T47D (cell line): Measurements from ENCODE around the gene PTPN11.
"Not testable (repeated sequence)": the region's sequence is repeated elsewhere in the genome, so short reads cannot be mapped to it uniquely, and the experiment has no call there.

Source experiments
- DNase-seq, 2 experiments: peaks; one replicate each; pipeline versions ENCODE4 v3.0.0 to v3.0.0-alpha.2; 2011 to 2012; ENCODE audit warnings: low read depth in 1 of 2, low spot score in 1 of 2
- JUND ChIP-seq: IDR thresholded peaks from 2 replicates; pipeline ENCODE4 v1.6.1; 2012; ENCODE audit warnings: low read depth
- in situ Hi-C: cut with HindIII; loops from 2 replicates; pipeline ENCODE4 v1.10.0; 2016; ENCODE audit warnings: low sequenced_read_pairs, low pct_unique_long_range_greater_than_20kb

The PTPN11 gene

DNA sequence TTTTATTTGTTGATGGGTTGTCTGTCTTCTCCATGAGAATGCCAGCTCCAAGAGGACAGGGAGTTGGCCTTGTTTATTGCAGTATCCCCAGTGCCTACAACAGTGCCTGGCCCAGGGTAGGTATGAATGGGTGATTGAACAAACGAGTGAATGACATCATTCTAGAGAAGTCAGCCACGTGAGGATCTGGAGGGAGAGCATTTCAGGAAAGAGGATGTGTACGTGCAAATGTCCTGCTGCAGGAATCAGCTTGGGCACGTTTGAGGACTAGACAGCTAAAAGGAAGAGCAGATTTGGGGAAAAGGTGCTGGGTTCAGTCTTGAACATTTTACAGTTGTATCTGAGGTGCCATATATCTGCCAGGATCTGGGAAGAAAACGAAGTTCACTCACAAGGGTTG lies 97.1 kb downstream of the PTPN11 start:
- no peak for DNase-seq
- TF ChIP-seq JUND: no peak
- in situ Hi-C loops: no loop called here

DNA sequence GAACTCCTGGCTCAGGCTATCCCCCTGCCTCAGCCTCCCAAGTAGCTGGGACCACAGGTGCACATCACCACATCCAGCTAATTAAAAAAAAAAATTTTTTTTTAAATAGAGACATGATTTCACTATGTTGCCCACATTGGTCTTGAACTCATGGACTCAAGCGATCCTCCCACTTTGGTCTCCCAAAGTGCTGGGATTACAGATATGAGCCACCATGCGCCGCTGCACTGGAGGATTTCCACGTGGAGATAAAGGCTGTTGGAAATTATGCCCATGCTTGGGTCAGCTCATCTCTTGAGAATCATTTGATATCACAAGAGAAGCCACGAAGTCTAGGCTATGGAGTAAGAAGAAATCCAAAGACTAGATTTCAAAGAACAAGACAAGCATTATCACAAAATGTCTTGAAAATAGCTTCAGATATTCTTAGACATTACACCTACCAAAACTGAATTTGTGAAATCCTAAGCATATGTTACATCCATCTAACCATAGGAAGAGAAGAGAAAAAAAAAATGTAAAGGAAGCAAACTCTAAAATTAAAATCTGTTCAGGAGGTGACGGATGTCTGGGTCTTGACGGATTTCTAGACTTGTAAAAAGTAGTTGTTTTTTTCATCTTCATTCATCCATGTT lies 99.1 kb downstream of the PTPN11 start:
- in situ Hi-C loops: no loop called here
- DNase-seq: no peak
- no peak for TF ChIP-seq JUND

DNA sequence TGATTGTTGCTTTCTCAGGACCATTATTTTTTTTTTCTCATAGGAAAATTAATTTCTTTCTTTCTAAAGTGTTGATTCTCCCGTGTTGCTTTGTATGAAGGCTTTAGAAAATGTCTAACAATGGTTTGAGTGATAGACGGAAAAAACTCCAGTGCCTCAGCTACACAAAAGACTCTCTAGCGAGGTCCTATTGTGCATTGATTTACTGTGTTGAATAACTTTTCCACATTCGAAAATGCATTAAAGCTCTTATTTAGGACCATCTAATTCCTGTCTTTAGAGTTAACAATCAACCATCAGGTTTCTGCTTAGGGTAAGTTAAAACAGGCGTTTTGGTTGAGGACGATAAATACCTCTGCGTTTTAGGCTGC lies 99.6 kb downstream of the PTPN11 start:
- in situ Hi-C loops: no loop called here
- no peak for DNase-seq
- no peak for TF ChIP-seq JUND

DNA sequence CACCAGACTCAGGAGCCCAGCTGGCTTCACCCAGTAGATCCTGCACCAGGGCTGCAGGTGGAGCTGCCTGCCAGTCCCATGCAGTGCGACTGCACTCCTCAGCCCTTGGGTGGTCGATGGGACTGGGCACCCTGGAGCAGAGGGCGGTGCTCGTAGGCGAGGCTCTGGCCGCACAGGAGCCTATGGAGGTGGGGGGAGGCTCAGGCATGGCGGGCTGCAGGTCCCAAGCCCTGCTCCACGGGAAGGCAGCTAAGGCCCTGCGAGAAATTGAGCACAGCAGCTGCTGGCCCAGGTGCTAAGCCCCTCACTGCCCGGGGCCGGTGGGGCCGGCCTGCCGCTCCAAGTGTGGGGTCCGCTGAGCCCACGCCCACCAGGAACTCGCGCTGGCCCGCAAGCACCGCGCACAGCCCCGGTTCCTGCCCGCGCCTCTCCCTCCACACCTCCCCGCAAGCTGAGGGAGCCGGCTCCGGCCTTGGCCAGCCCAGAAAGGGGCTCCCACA lies 101.1 kb downstream of the PTPN11 start:
- DNase-seq, in situ Hi-C loops: not testable (repeated sequence)

DNA sequence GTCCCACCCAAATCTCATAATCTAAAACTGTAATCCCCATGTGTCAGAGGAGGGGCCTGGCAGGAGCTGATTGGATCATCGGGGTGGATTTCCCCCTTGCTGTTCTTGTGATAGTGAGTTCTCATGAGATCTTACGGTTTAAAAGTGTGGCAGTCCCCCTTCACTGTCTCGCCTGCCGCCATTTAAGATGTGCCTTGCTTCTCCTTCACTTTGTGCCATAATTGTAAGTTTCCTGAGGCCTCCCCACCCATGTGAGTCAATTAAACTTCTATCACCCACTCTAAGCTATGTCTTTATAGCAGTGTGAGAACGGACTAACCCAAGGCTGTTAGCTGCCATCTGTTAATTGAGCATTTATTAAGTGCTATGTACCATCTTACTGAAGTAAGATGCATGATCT lies 105.1 kb downstream of the PTPN11 start:
- no peak for TF ChIP-seq JUND
- DNase-seq: no peak
- in situ Hi-C loops: no loop called here

DNA sequence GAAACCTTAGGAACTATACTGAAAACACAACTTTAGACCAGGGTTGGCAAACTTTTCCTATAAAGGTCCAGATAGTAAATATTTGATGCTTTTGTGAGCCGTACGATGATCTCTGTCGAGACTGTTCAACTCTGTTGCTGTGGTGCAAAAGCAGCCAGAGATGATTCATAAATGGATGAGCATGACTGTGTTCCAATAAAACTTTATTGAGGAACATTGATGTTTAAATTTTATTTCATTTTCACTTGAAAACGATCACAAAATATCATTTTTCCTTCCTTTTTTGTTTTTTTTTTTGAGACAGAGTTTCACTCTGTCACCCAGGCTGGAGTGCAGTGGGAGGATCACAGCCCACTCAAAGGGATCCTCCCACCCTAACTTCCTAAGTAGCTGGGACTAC lies 105.5 kb downstream of the PTPN11 start:
- no peak for TF ChIP-seq JUND
- no peak for DNase-seq
- in situ Hi-C loops: no loop called here

DNA sequence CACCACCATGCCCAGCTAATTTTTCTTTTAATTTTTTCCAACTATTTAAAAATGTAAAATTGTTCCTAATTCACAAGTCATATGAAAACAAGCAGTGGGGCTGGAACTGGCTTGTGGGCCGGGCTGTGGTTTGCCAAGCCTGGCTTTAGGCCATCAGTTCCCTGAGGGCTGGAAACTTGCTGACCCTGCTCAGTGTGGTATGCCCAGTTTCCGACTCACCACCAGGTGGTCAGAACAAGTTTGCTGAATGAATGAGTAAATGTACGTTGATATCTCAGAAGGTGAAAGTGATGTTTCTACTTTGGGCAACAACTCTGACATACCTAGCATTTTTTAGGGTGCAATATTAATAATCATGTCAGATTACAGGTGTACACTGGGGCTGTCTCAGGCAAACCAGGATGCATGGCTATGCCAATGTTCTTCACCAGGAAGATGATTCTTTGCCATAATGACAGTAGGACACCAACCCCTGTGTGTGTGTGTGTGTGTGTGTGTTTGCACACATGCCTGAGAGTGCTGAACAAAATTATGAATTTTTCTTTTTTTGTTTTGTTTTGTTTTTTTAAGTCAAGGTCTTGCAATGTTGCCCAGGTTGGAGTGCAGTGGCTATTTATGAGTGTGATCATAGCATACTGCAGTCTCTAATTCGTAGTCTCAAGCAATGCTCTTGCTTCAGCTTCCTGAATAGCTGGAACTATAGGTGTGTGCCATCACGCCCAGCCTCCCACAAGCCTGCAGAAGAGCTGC lies 106.1 kb downstream of the PTPN11 start:
- peak in 1 of 2 experiments; percentile 78 for DNase-seq
- in situ Hi-C loops: no loop called here
- TF ChIP-seq JUND: no peak

DNA sequence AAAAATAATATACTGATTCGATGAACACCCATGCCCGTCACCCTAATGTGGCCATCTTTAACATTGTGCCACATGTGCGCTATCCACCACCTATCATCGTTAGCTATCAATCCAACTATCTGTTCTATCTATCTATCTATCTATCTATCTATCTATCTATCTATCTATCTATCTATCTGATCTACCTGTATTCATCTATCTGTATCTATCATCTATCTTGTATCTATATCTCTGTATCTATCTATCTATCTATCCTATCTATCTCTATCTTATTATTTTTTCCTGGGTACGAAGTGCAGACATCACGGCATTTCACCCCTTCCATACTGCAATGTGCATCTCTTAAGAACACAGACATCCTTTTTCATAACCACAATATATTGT lies 106.7 kb downstream of the PTPN11 start:
- TF ChIP-seq JUND: no peak
- in situ Hi-C loops: no loop called here
- DNase-seq: no peak

DNA sequence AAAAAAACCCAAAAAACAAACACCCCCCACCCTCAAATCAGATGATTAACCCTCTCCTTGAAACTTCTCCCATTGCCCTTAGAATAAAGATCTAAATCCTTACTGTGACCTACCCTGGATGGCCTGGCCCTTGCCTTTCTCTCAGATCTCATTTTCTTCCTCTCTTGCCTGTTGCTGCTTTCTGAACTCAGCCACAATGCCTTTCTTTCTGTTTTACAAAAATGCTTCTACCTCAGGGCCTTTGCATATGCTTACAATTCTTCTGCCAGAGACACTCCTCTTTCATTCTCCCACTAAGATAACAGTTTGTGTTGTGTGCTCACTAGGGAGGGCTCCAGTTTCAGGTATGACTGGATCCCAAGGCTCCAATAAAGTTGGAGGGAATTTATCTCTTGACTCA lies 108.3 kb downstream of the PTPN11 start:
- TF ChIP-seq JUND: no peak
- in situ Hi-C loops: no loop called here
- no peak for DNase-seq

DNA sequence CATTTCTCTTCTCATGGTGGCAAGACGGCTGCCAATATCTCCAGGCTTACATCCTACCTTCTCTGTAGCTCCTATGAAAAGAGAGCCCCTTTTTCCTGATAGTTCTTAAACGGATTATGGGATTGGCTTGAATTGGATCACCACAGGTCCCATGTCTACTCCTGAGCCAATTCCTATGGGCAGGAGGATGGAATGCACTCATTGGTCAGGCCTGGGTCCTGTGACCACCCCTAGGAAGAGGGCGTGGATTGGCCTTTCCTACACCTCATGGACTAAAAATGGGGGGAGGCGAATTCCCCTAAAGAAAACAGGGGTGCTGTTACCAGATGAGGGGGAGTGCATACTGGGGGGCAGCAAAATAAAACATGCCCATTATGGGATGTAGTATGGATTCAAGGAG lies 108.8 kb downstream of the PTPN11 start:
- no peak for TF ChIP-seq JUND
- in situ Hi-C loops: no loop called here

DNA sequence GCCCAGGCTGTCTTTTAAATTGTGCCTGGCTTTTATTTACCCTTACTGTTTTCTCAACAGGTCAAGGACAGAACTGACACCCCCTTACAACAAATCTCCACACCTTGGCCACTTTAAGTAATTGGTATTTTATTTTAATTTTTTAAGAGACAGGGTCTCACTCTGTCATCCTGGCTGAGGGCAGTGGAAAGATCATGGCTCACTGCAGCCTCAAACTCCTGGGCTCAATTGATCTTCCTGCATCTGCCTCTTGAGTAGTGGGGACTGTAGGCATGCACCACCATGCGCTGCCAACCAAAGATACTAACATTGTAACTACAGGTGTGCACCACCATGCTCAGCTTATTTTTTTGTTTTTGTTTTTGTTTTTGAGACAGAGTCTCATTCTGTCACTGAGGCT lies 109.8 kb downstream of the PTPN11 start:
- in situ Hi-C loops: no loop called here
- no peak for TF ChIP-seq JUND
- DNase-seq: no peak

More for the DNA sequence above, 108.8 kb downstream of the PTPN11 start:
- DNase-seq: no peak

DNA sequence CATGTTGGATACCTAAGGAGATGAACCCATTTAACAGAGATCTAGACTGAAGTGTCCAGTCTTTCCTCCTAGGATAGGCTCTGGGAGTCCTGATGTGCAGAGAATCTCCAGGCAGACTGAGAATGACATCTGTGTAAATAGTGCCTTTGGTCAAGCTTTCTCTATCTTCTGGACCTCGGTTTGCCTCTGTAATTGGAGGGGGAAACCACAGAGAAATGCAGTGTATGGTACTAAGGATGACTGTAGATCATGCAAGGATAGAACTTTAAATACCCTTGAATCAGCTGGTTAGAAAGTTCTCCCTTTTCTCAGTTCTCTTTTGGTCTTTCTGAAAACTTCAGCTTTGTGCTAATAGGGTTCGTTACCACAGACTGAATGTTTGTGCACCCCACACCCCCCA lies 112.2 kb downstream of the PTPN11 start:
- no peak for TF ChIP-seq JUND
- in situ Hi-C loops: no loop called here
- DNase-seq: no peak

DNA sequence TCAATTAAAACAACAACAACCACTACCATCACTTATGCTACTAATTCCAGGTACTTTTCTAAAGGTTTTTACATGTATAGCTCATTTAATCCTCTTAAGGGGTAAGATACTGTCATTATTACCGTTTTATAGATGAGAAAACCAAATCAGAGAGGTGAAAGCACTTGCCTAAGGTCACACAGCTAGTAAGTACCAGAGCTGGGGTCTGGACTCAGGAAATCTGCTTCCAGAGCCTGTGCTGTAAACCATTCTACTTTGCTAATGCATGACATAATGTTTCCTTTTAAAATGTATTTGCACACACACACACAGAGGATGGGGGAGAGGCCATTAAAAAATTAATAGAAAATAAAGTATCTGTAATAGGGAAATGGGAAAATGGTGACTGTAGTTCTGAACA lies 113.4 kb downstream of the PTPN11 start:
- TF ChIP-seq JUND: no peak
- DNase-seq: no peak
- in situ Hi-C loops: no loop called here

DNA sequence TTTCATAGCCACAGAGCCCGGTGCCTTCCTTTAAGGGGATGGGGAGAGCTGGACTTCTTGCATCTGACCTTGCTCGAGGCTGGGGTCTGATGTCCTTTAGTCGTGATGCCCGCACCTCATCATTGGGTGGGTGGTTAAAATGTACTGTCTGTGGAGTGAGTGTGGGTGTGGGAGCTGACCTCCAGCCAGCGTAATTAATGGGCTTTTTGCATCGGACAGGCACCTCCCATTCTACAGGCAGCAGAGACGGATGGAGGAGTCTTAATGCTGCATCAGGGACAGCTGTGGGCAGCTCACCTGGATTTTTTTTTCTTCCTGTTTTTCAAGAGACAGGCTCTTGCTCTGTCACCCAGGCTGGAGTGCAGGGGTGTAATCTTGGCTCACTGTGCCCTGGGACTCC lies 114.8 kb downstream of the PTPN11 start:
- in situ Hi-C loops: no loop called here
- no peak for TF ChIP-seq JUND
- DNase-seq: no peak
